Measurements from ENCODE around the gene AGBL2.

Gene AGBL2

DNA sequence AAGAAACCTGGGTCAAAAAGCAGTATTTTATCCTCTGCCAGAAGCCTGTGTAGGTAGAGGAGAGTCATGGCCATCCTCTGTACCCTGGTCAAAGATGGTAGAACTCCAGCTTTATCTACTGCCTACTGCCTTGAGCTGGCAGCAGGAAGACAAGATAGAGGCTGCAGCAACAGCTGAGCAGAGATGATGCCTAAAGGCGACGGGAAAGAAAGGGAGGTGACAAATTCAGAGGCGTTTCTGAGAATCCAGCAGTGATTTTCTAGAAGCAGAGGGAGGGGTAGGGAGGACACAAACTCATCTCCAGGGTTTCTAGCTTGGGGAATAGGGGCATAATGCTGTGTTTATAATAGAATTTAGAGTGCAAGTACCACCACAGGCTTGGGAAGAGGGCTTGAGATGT, 105.5 kb downstream of the AGBL2 start:
- Histone ChIP-seq H3K9ac (ENCODE audit: low read length) (no peak overlapping the region), H3K9me3 (replicated peaks; ENCODE audit: insufficient read depth, low read length) (no peaks in the 10 kb centered on the region), H2AFZ (ENCODE audit: low read length) (no peak overlapping the region), H3K27me3 (replicated peaks; ENCODE audit: insufficient read depth, low read length) (no peaks in the 10 kb centered on the region), H3K4me2 (ENCODE audit: low read depth, low read length) (no peak overlapping the region), H3K9me2 (replicated peaks; ENCODE audit: insufficient read depth, low read length) (no peaks in the 10 kb centered on the region), H3K4me3 (ENCODE audit: low read length) (no peak overlapping the region), H3K79me2 (ENCODE audit: low read length) (no peaks in the 10 kb centered on the region), H4K20me1 (ENCODE audit: insufficient read depth, low read length) (no peaks in the 10 kb centered on the region), H3K27ac (ENCODE audit: low read length) (no peak overlapping the region), H3K36me3 (replicated peaks; ENCODE audit: insufficient read depth, low read length) (no peaks in the 10 kb centered on the region), H3K4me1 (ENCODE audit: low read length) (peaks cover 16% of the 10 kb centered on the region), H3F3A (ENCODE audit: insufficient read depth, low read length) (0 out of 2 replicates have a peak, but pooled peaks cover 4% of the 10 kb centered on the region)
- DNase-seq = no peak
- no peak for TF ChIP-seq EZH2phosphoT487 (IDR thresholded peaks at IDR 0.05; ENCODE audit: low read length)
- TF ChIP-seq, protein P1, sequence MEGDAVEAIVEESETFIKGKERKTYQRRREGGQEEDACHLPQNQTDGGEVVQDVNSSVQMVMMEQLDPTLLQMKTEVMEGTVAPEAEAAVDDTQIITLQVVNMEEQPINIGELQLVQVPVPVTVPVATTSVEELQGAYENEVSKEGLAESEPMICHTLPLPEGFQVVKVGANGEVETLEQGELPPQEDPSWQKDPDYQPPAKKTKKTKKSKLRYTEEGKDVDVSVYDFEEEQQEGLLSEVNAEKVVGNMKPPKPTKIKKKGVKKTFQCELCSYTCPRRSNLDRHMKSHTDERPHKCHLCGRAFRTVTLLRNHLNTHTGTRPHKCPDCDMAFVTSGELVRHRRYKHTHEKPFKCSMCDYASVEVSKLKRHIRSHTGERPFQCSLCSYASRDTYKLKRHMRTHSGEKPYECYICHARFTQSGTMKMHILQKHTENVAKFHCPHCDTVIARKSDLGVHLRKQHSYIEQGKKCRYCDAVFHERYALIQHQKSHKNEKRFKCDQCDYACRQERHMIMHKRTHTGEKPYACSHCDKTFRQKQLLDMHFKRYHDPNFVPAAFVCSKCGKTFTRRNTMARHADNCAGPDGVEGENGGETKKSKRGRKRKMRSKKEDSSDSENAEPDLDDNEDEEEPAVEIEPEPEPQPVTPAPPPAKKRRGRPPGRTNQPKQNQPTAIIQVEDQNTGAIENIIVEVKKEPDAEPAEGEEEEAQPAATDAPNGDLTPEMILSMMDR (IDR thresholded peaks at IDR 0.05; ENCODE audit: low read length) = no peak
- no peak for TF ChIP-seq EZH2 (optimal IDR thresholded peaks at IDR 0.05; ENCODE audit: low read depth, low read length)
